RKO (cell line): Measurements from ENCODE around the gene ANXA6.
A peak's percentile ranks its signal among the peaks of the same experiment; 100 is the strongest.

Experiments
- DNase-seq: peaks from one replicate; pipeline ENCODE4 v3.0.0-alpha.2; 2016; ENCODE audit warnings: low spot score

Gene ANXA6

GRCh38 chr5:151081431-151082281, 75.9 kb downstream of the ANXA6 start:
- peak; percentile 63 for DNase-seq

DNA sequence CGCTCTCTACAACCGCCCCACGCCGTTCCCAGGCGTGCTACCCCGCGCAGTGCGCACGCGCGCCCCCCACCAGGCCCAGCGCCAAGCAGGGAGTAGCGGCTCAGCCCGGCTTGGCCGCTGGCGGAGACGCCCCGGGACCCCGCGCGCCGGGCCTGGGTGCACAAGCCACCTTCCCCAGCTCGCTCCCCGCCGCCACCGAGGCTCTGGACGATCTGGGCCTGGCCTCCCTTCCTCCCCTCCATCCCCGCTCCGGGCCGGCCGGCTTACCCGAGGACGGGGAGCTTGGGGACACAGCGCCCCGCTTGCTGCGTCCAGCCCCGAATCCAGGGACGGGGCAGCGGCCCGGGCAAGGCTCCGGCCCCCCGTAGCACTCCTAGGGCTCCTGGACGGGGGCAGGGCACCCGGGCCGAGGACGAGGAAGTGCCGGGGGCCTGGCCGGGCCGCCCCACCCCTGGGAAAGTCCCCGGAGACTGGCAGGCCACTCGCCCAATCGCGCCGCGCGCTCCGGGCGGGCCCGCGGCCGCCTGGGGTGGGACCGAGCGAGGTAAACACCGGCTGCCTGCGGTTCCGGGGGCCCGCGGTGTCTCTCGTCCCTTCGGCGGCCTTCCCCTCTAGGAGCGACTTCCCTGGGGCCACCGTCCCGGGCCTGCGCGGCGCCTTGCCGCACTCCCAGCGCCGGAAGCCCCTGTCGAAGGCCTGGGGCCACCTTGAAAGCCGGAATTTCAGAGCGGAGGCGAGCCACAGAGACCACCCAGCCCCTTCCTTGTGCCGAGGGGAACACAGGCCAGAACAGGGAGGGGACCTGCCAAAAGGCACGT, 76.8 kb downstream of the ANXA6 start, which contains the start of gene TNIP1:
TSS of gene TNIP1 (minus strand) at position 422 of the 818 bp plus-strand sequence. CDS start 15,939 bp downstream, outside the sequence.
- DNase-seq = peak; percentile 89

DNA sequence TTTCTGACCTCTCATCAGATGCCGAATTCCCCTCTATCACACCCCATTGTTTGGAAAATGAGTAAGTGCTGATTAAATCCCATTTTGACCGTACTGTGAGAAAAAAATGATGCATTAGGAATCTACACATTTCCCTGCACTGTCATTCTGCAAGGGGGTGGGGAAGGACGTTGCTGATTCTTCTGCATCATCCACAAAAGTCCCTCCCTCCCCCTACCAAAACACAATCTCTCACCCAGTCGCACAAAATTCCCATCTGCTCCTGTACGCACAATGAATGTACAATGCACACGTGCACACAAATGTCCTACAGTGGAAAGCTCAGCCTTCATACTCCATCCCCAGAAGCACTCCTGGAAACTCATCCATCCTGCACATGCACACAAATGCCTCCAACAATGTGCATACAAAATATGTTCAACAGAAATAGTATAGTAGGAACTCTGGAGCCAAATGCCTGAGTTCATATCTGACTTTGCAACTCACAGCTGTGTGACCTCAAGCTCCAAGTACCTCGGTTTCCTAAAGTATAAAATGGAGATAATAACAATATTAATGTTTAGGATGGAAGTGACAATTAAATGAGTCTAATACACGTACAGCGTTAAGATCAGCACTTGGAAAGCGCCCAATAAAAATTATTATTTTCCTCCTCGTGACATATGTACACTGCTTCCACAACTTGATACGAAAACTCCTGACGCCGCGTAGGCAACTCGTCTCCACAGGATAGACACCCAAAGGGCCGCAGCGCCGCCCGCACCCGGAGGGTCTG, 77.6 kb downstream of the ANXA6 start:
- DNase-seq = peak; percentile 91

DNA sequence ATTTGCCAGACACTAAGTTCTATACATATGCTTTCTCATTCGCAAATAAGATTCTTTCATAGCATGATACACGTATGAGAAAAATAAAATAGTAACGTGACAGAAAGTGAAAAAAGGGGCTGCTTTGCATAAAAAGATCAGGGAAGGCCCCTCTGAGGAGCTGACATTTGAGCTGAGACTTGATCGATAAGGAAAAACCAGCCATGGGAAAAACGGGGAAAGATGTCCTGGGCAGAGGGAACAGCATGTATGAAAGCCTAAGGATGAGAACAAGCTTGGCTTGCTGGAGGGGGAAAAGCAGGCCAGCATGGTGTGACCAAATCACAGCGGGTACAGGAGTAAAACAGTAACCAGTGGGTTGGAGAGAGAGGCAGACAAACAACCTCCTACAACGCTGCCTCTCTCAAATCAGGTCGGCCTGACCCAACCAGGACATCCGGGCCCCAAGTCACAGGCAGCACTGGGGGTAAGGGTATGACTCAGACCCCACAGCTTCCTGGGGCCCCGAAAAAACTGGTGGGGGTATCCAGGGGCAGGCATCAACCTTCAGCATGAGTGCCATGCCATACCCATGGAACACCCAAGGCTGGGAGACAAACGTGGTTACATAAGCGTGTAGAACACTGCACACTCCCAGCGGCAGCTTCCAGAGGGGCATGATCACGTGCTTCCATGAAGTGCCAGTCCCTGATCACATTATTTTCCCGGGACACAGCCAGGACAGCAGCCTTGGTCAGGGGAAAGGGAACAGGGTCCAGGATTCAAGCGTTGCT, 78.9 kb downstream of the ANXA6 start:
- peak; percentile 46 for DNase-seq

DNA sequence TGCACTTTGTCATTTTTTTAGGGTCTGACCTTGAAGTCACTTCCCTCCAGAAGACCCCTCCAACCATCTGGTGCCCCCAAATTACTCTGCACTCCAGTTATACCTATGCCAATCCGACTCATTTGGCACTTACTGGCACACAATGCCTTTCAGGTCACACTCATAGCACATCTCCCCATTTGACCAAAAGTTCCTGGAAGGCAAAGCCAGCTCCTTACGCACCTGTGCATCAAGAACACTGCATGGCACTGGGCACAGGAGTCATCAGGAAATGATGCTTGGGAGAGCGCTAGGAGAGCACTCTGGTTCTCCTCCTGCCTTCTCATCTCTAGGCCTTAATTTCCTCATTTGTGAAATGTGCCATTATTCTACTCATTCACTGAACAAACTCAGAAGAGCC, 79.6 kb downstream of the ANXA6 start:
- no peak for DNase-seq

DNA sequence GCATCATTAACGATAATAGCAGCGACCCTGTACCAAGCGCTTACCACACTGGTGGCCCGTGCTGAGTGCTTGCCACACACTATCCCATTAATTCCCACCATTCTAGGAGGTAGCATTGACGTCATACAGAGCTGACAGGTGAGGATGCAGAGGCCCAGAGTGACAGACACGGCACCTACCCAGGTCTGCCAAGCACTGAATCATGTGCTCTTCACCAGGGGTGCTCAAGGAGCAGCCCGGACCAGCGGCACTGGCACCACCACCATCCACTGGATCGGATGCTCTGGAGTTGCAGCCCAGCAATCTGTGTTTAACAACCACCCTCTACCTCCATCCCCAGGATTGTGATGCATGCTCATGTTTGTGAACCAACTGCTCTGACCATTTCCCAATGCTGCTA, 80.2 kb downstream of the ANXA6 start:
- DNase-seq = no peak

- DNase-seq = no peak
Observed at GRCh38 chr5:151076616-151077015, 81.0 kb downstream of the ANXA6 start.

GRCh38 chr5:151075698-151076331, 81.8 kb downstream of the ANXA6 start:
- DNase-seq = peak; percentile 61

GRCh38 chr5:151074557-151074956, 83.0 kb downstream of the ANXA6 start:
- DNase-seq = no peak

DNA sequence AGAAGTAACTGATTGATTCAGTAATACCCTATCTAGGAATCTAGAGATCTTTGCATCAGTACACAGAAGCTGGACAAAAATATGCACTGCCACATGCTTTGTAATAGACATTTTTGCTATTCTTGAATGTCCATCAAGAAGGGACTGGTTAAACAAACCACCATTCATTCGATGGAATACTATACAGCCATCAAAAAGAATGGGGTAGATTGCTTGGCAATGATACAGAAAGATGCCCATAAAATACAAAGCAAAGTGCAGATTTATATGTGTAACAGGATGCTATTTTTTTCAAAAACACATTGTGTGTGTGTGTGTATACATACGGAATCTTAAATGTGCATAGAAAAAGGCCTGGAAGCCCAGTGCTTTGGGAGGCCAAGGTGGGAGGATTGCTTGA, 84.3 kb downstream of the ANXA6 start:
- DNase-seq = no peak

- DNase-seq = peak; percentile 46
Observed at GRCh38 chr5:151072630-151073025, 85.0 kb downstream of the ANXA6 start.

DNA sequence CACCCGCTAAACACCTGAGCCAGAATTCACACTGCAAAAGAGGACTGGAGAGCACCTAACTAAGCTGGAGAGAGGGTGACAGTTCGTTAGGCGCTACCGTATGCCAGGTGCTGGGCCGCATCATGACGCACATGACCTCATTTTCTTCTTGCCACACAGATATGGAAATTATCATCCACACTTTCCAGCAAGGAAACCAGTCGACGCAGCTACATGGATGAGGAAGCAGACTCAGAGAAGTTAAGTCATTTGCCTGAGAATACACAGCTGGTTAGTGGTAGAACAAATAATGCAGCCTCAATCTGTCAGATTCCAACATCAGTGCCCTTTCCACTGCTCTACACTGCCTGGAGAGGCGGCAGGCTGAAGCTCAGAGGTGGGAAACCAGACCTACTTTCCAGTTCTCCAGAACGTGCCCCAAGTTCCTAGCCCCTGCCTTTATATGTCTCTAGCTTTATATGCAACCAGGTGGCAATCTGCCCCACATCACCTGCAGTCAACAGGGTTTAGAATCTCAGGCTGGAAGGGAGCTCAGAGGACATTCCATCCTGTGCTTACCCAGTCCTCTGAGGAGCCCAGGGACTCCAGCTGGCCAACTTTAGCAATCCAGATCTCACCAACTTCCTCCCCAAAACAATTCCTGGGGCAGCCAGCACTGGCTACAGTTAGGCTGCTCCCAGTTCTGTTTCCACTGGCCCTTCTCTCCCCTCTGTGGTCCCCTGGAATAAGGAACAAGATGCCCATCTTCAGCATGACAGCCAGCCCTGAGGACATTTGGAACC, 85.5 kb downstream of the ANXA6 start:
- DNase-seq = no peak

DNA sequence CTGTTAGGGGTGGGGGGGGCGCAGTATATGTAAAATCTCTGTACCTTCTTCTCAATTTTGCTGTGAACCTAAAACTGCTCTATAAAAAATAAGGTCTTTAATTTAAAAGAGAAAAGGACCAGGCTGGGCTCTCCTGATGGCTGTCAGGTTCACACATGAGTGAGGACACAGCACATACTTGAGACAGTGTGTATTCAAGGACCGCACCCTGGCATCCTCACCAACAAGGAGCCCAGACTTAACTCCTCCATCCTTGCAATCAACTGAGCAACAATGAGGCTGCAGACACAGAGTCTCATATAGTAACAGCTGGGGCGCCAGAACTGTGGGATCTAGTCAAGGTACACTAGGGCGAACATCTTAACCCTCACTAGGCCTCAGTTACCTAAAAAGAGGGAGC, 86.6 kb downstream of the ANXA6 start:
- DNase-seq = no peak

GRCh38 chr5:151070449-151070848, 87.1 kb downstream of the ANXA6 start:
- DNase-seq = peak; percentile 78

DNA sequence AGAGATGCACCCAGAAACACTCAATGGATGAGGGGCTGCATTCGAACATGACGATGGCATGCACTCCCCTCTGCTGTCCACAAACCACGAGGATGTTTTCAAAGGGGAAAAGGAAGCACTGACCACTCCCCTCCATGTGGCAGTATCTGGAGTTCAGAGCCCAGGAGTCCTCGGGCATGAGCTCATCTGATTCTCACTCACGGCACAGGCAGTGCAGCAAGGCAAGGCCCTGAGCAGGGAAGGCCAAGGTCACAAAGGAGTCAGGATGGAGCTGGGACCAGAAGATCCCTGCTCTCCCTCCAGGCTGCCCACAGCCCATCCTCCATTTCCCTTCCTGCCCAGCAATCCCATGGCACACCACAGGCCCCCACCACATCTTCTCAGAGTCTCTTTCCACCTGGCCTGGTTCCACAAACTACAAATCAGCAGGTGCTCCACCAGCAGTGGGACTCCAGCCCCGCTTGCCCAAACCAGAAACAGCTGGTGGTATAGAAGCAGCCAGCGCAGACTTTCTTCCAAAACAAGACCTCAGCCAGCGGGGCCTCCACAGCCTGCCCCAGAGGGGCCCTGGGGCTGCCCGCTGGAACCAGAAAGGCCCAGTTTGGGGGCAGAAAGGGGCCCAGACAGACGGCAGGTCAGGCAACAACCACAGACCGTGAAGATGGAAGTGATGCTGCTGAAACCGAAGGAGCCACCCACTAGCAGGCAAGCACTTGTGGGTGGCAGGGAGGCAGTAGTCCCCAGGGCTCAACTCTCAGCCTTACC, 89.0 kb downstream of the ANXA6 start:
- no peak for DNase-seq

- no peak for DNase-seq
Observed at GRCh38 chr5:151067632-151068432, 89.7 kb downstream of the ANXA6 start.

DNA sequence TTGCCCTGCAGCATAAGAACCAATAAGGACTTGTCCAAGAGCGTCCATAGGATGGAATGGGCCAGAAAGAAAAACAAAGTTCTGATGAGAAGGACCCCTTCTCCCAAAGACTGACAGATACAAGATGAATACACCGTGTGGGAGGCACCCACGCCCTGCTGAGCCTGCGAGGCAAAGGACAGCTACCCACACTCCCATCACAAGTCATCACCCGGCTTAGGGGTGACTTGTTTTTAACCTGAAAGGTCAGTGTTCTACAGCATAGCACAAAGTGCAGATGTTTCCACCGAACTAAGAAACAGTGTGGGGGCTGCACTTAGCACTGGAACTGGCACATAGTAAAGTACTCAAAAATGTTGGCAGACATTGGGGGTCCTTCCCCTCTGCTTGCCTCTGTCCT, 90.7 kb downstream of the ANXA6 start:
- DNase-seq = no peak

DNA sequence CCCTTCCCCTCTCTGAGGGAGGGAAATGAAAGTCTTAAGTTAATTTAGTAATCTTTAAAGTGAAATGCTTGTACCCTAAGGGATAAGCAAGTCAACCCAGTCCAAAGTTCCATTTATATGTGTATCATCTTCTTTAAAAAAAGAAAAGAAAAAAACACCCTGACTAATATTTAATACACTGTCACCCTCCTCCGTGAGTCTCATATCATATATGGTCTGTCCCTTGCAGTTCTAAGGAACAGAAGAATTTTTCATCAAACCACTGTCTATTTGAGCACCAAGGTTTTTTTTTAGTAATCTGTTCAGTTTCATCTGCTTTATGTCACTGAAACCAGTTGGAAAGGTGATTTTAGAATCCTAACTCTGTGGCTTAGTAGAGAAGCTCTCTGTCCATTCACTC, 92.0 kb downstream of the ANXA6 start:
- DNase-seq = no peak
